ENCODE data around the gene SNRNP70. TPM values are rescaled to one million over a fixed set of nuclear protein-coding genes. Genes with fewer than 3 reads are reported as not detected.

The SNRNP70 gene
- total and polyA plus RNA-seq, 2 of the 13 experiments (the other 11 are each of a cell fraction or from before 2014, with no cell fraction given), result 150 to 210 TPM

DNA sequence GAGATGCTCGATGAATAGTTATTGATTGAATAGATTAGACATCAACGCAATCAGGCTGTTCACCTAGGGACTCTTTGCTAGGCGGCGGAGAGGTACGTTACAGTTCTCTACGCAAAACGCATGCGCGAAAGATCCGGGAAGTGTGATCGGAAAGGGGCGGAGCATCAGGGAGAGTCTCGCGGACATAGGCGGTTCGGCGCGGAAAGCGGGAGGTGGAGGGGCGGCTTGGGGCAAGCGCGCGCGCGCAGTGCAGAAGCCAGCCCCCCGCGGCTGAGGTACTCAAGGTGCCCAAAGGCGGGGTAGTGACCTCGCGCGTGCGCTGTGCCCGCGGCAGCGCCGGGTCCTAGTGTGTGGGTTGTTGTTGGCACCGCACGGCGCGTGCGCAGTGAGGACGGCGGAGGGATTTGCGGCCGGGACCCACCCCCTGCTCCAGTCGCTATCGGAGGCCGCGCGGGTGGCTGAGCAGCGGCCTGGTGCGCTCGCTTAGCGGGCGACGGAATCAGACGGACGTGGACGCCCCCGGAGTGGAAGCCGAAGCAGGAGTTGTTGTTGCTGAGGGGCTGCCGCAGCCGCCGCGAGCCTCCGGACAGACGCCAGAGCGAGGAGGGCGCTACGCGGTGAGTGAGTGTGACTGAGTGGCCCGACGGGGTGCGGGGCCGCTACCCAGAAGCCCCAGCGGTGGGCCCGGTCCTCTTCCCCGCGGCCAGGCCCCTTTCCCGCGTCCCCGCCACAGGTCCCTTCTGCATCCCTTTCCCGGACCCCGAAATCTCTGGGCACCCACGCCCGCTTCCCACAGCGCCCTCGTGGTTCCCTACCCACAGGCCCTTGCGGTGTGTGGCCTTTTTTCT, at the start of gene SNRNP70 (continued):
- TF ChIP-seq ZNF282 (IDR thresholded peaks at IDR 0.05; ENCODE audit: partially characterized antibody) (no peak), ZEB1 (IDR thresholded peaks at IDR 0.05; ENCODE audit: insufficient replicate concordance, low read depth) (no peak), NFRKB (IDR thresholded peaks at IDR 0.05) (no peak), MAZ (IDR thresholded peaks at IDR 0.05; ENCODE audit: borderline replicate concordance, low read depth, low read length) (peak; percentile 50), MAZ (CRISPR knock-in tag; IDR thresholded peaks at IDR 0.05; ENCODE audit: low read depth) (peak; percentile 89), SRSF9 (IDR thresholded peaks at IDR 0.05; ENCODE audit: borderline replicate concordance, insufficient read depth, low read depth, low read length, poor library complexity, severe bottlenecking) (no peak), NCOR1 (IDR thresholded peaks at IDR 0.05; ENCODE audit: borderline replicate concordance, low read length) (no peak), RCOR2 (CRISPR knock-in tag; IDR thresholded peaks at IDR 0.05) (no peak), ZNF761 (CRISPR knock-in tag; conservative IDR thresholded peaks at IDR 0.05) (0 out of 2 replicates have a peak, but pooled peaks have one; percentile 28), CAMTA2 (CRISPR knock-in tag; IDR thresholded peaks at IDR 0.05; ENCODE audit: borderline replicate concordance) (peak; percentile 97), ZC3H13 (CRISPR knock-in tag; IDR thresholded peaks at IDR 0.05) (0 out of 2 replicates have a peak, but pooled peaks have one; percentile 31), ETV5 (CRISPR knock-in tag; IDR thresholded peaks at IDR 0.05; ENCODE audit: borderline replicate concordance) (peak; percentile 12; the same call in 1 of the 2 replicates), AGO1 (IDR thresholded peaks at IDR 0.05; ENCODE audit: low read depth, low read length, poor library complexity, severe bottlenecking) (peak; percentile 53), ZMAT5 (CRISPR knock-in tag; IDR thresholded peaks at IDR 0.05; ENCODE audit: borderline replicate concordance, low read depth) (no peak), THYN1 (CRISPR knock-in tag; IDR thresholded peaks at IDR 0.05; ENCODE audit: borderline replicate concordance, low read depth) (no peak), ZNF782 (CRISPR knock-in tag; IDR thresholded peaks at IDR 0.05; ENCODE audit: borderline replicate concordance) (peak; percentile 80), KAT2B (IDR thresholded peaks at IDR 0.05; ENCODE audit: borderline replicate concordance, low read depth, low read length) (peak; percentile 21; the same call in 1 of the 2 replicates), ZNF460 (CRISPR knock-in tag; IDR thresholded peaks at IDR 0.05; ENCODE audit: borderline replicate concordance) (no peak; the same call in 1 of the 2 replicates), FLYWCH1 (CRISPR knock-in tag; IDR thresholded peaks at IDR 0.05) (no peak)
- TF ChIP-seq, protein P1, sequence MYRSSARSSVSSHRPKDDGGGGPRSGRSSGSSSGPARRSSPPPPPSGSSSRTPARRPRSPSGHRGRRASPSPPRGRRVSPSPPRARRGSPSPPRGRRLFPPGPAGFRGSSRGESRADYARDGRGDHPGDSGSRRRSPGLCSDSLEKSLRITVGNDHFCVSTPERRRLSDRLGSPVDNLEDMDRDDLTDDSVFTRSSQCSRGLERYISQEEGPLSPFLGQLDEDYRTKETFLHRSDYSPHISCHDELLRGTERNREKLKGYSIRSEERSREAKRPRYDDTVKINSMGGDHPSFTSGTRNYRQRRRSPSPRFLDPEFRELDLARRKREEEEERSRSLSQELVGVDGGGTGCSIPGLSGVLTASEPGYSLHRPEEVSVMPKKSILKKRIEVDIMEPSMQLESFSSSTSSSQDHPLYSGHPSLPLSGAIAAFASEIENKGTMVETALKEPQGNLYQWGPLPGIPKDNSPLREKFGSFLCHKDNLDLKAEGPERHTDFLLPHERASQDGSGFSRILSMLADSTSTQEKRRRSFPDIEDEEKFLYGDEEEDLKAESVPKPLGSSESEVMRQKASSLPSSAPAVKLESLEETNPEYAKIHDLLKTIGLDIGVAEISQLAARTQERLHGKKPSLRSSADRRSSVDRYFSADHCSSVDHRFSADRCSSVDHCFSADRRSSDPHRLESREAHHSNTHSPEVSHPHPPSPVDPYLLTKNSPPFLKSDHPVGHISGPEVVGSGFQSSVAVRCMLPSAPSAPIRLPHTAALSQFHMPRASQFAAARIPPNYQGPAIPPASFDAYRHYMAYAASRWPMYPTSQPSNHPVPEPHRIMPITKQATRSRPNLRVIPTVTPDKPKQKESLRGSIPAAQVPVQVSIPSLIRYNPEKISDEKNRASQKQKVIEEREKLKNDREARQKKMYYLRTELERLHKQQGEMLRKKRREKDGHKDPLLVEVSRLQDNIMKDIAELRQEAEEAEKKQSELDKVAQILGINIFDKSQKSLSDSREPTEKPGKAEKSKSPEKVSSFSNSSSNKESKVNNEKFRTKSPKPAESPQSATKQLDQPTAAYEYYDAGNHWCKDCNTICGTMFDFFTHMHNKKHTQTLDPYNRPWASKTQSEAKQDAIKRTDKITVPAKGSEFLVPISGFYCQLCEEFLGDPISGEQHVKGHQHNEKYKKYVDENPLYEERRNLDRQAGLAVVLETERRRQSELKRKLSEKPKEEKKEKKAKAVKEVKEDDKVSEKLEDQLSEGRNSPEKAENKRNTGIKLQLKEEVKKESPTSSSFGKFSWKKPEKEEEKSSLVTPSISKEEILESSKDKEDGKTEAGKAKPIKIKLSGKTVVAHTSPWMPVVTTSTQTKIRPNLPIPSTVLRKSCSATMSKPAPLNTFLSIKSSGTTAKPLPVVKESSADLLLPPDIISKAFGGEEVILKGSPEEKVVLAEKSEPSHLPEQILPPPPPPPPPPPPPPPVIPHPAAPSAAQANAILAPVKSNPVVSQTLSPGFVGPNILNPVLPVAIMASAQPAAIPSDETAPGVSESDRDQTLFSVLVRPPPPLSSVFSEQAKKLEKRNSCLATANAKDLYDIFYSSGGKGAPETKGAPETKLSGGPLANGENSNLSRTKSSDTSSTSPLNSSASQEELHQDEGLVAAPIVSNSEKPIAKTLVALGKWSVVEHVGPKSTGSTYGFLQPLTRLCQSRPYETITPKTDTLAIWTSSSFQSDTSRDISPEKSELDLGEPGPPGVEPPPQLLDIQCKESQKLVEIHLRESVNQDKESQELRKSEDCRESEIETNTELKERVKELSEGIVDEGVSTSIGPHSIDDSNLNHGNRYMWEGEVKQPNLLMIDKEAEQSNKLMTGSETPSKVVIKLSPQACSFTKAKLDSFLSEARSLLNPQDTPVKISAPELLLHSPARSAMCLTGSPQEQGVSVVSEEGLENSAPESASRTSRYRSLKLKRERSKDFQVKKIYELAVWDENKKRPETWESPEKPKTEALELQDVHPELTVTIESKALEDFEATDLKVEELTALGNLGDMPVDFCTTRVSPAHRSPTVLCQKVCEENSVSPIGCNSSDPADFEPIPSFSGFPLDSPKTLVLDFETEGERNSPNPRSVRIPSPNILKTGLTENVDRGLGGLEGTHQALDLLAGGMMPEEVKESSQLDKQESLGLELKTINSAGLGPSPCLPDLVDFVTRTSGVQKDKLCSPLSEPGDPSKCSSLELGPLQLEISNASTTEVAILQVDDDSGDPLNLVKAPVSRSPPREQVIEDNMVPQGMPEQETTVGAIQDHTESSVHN (CRISPR knock-in tag; IDR thresholded peaks at IDR 0.05), result no peak
